HG03571 (cell line): ENCODE measurements around the gene MACROH2A2.
"Not testable (repeated sequence)": the region's sequence is repeated elsewhere in the genome, so short reads cannot be mapped to it uniquely, and the experiment has no call there.

Experiments used
- ATAC-seq: cut with Tn5 transposase; IDR thresholded peaks from one replicate; pipeline ENCODE4 v1.9.1; 2021; ENCODE audit not compliant: unreplicated experiment

Gene MACROH2A2

DNA sequence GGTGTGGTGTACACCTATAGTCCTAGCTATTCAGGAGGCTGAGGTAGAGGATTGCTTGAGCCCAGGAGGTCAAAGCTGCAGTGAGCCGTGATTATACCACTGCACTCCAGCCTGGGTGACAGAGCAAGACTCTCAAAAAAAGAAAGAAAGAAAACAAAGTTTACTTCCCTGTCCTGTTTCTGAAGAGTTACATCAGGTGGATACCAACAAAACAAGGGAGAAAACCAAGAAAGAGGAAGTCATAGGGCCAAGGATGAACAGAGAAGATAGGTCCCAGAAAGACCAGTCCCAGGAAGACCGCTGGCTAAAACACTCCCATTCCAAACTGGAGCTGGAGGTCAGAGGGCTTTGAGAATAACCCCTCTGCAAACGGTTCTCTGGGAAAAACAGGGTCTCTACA, 13.5 kb downstream of the MACROH2A2 start:
- ATAC-seq, result no peak

DNA sequence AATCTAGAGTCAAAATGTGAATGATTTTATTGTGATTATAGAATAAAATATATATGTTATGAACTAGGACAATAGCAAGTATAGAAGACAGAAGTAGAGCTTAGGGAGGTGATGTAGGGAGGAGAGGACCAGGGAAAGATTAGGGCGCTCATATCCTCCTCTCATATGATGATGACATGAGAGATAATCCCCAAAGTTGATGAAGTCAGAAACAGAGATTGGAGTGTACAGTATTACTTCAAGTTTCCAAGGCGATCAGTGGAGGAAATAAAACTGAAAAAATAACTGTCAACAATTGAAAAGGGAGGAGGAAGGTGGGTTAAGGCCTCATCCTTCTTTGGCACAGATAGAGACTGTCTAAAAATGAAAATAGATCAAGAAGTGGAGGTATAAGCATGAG, 14.9 kb downstream of the MACROH2A2 start:
- no peak for ATAC-seq

DNA sequence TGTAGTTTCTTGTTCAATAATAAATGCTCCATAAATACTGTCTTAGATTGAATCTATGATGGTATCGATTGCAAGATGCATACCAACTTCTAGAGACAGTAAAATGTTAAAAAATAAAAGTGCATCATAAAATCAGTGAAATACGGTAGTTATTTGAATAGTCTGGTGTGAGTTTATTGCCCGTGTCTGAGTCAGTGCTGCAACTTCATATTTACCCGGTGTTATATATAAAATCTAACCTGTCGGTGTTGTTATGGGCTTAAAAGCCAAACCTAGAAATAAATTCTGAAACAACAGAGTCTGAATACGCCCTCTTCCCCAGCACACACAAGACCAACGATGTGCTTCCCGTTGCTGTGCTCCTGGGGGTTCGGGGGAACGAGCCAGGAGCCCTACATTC, 16.3 kb downstream of the MACROH2A2 start:
- ATAC-seq, result no peak

DNA sequence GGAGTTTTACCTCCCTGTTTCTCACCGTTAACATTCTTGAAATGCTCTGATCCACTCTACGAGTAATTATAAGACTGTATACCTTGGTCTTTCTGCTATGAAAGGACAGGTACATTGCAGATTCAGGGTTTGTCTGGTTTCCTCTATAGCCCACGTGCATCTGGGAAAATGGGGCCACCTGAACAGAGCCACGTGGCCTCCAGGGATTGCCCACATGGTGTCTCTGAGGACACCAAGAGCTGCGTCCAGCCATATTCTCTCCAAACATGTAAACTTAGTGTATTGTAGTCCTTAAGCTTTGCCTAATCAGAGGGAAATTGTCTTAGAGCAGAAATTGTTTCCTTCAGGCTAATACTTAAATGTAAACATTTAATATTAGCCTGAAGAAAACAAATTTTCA, 16.7 kb downstream of the MACROH2A2 start:
- ATAC-seq, result no peak

- no peak for ATAC-seq
These were observed 18.2 kb downstream of the MACROH2A2 start for GRCh38 chr10:70070834-70071233.

- ATAC-seq, result no peak
These were observed 21.5 kb downstream of the MACROH2A2 start for GRCh38 chr10:70074165-70074564.

- ATAC-seq, result no peak
These were observed 22.3 kb downstream of the MACROH2A2 start for GRCh38 chr10:70074971-70075370.

- ATAC-seq, result no peak
These were observed 25.7 kb downstream of the MACROH2A2 start for GRCh38 chr10:70078329-70078728.

DNA sequence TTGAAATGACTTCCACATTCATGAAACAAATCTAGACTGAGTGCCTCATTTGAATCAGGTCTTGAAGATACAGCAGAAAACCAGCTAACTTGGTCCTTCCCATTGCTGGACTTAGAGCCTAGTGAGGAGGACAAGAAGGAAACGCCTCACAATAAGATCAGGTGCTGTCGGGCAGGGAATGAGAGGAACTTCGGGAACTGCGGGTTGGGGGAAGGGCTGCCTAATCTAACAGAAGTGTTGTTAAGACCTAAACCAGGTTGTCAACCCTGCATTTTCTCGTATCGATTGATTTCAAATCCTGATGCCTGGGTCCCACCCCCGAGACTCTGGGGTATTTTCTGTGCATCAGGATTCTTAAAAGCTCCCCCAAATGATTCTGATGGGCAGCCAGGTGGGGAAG, 26.3 kb downstream of the MACROH2A2 start:
- no peak for ATAC-seq

GRCh38 chr10:70080789-70081188, 28.1 kb downstream of the MACROH2A2 start:
- ATAC-seq, result not testable (repeated sequence)

DNA sequence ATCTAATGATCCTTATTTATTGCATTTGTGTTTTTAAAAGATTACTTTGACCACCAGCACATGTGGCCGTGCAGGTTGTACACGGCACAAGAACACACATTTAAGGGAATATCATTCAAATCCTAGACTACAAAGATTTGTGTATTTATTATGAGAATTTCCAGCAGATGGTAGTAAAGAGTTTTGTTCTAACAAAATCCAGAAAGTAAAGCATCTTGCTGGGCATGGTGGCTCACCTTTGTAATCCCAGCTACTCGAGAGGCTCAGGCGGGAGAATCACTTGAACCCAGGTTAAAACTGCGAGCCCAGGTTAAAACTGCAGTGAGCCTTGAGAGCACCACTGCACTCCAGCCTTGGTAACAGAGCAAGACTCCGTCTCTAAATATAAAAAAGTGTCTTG, 31.5 kb downstream of the MACROH2A2 start:
- ATAC-seq, result no peak

DNA sequence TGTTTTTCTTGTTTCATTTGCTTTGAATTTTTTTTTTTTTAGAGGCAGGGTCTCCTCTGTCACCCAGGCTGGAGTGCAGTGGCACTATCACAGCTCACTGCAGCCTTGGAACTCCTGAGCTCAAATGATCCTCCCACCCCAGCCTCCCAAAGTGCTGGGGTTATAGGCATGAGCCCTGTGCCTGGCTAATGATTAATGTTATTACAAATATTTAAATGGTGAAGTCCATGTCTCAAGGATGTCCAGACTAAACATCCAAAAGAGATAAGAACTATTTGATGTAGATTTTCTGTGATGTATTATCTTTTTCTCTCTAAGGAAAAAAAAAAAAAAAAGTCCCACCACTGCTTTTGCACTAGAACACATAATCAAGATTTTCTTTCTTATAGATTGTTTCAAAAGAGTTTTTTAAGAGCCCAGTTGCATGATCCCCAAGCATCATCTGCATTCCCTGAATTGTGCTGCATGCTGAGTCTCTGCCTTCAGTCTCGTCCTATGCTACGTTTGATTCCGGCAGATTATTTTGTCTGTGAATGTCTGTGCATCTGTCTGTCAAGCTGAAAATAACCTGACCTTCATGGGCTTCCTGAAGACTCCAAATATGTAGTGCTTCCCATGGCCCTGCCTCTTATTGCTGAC, 33.4 kb downstream of the MACROH2A2 start:
- no peak for ATAC-seq

GRCh38 chr10:70087616-70088307, 35.1 kb downstream of the MACROH2A2 start:
- no peak for ATAC-seq

DNA sequence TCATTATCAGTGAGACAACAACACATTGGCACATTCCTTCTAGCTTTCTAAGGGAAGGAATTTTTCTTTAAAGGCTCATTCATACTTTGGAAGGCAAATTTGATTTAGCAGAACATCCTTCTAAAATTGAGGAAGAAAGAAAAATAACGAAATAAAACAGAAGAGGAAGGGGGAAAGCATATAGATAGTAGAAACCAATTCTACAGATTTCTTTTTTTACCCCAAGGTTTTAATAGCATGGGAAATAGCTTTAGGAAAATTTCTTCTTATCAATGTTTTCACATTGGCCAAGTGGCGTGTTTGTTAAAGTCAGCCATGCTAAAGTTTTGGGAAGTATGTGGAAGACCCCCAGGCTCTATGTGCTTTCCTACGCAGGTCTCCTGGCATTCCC, 35.7 kb downstream of the MACROH2A2 start:
- ATAC-seq, result no peak

GRCh38 chr10:70090013-70090412, 37.4 kb downstream of the MACROH2A2 start:
- ATAC-seq, result no peak

DNA sequence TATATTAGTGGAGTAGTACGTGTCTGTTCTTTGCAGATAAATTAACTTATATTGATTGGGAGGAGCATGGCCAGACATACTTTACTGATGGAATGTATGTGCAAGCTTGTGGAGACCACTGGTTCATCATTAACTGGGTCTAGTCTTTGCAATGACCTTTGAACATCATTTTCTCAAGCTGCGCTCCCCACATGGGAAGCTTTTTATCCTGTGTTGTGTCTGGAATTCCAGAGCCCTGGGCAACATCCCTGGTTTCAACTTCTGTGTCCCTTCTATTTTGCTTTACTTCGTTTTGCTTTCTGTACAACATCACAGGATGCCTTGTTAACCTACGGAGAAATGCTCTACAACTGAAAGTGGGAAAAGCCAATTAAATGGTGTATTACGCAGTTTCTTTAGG, 38.3 kb downstream of the MACROH2A2 start:
- ATAC-seq, result no peak

DNA sequence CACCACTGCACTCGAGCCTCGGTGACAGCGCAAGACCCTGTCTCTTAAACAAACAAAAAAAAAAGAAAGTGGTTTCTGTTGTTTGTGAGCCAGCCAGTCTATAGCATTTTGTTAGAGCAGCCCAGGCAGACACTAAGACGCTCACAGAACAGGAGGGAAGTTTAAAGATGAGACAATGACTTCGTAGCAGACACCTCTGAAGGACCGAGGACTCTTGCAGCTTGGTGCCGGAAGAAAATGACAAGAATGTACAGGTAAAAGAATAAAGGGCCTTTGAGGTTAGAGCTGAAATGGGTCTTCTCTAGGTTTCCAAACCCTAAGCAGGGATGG, 39.7 kb downstream of the MACROH2A2 start:
- no peak for ATAC-seq

DNA sequence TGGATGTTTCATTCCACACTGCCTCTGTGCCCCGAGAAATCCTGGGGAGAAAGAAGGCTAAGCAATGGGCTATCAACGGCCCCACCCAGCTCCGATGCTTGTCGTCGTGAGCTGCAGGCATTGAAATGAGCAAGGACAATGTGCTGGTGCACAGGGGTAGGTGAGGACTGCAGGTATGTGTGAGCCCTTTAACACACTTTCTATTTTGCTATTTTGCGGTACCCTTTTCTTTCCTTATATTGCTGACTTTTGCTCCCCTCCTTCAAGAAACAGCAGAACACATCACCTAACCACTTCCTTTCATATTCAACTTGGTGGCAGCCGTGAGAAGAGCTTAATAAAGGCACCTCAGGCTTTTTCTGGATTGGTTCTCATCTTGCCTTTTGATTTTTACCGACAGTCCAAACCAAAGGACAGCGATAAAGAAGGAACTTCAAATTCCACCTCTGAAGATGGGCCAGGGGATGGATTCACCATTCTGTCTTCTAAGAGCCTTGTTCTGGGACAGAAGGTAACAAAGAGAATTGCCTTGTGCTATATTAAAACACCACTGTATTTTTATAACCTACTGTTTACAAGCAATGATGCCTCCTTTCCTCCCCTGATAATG, 40.8 kb downstream of the MACROH2A2 start:
- no peak for ATAC-seq

DNA sequence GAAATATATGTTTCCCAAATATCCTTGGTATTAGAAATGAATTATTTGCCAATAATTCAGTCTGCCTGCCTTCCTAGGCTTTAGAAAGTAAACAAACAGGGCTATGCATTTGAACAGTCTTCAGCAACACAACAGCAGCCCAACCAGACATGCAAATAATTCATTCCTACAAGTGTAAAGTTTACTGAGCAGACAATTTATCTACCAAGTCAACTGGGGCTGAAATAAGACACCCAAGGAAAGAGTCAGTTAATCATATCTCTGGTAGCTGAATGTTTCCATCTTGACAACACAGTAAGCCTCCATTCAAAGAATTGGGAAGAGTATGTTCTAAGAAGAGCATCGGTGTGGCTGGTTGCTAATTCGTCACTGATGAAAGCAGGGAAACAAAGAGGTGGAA, 41.6 kb downstream of the MACROH2A2 start:
- no peak for ATAC-seq

GRCh38 chr10:70096016-70096704, 43.5 kb downstream of the MACROH2A2 start:
- ATAC-seq, result no peak

GRCh38 chr10:70096705-70097420, 44.2 kb downstream of the MACROH2A2 start:
- no peak for ATAC-seq
